ENCODE results near the gene FAM8A1. TPM values are rescaled to one million over a fixed set of nuclear protein-coding genes. Genes with fewer than 3 reads are reported as not detected.

The FAM8A1 gene, protein sequence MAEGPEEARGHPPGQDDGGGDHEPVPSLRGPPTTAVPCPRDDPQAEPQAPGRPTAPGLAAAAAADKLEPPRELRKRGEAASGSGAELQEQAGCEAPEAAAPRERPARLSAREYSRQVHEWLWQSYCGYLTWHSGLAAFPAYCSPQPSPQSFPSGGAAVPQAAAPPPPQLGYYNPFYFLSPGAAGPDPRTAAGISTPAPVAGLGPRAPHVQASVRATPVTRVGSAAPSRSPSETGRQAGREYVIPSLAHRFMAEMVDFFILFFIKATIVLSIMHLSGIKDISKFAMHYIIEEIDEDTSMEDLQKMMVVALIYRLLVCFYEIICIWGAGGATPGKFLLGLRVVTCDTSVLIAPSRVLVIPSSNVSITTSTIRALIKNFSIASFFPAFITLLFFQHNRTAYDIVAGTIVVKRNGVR
- total RNA-seq (2014; rRNA removed) (8.5 and 9.0 TPM in 2 replicates), Bru-seq, nascent RNA (percentile 58 among the genes with signal in this experiment), BruChase-seq, experiment 1, labeled RNA remaining after a 6-hour chase (percentile 87 among the genes with signal in this experiment), BruChase-seq, experiment 2, labeled RNA remaining after a 2-hour chase (percentile 81 among the genes with signal in this experiment)
- long read RNA-seq, full-length matches to known transcripts = 86 of 92 reads
- long read RNA-seq, partial matches to known transcripts = 3 of 92 reads
- long read RNA-seq, other reads (novel, unspliced or antisense) = 3 of 92 reads

DNA sequence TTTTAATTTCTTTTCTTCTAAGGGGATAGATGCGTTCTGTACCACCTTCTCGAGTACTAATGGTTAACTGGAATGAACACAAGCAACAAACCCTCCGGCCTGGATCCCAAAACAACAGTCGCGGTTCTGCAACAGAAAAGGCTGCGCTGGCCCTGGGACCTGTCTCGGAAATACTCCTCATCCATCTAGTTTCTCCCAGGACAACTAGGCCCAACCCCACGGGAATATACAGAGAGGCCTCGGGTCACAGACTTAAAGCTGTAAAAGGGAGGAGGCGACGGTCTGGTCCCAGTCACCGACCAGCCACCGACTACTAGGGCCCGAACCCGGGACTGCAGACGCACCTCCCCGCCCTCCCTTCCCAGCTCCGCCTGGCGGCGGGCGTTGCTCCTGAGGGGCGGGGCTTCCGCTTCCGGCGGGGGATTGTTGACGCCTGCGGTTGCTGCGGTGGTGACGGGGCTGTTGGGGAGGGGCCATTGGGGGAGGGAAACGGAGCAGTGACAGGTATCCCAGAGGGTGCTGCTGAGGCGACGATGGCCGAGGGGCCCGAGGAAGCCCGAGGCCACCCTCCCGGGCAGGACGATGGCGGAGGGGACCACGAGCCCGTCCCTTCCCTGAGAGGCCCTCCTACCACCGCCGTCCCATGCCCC, at the start of gene FAM8A1:
Gene FAM8A1, plus strand, starts transcription at position 426 of the 650 bp plus-strand sequence. Its CDS starts 108 bp downstream, at position 534.
- peak; percentile 94 for DNase-seq
- POLR2A ChIA-PET (ENCODE audit: unreplicated experiment) = interaction anchor here (0.6 to 0.7 kb wide), 4 partner anchors 11 to 855 kb away, joined by 3 to 21 read pairs (median 8); no protein-coding TSS in a partner anchor
- peak; percentile 88 for ATAC-seq

DNA sequence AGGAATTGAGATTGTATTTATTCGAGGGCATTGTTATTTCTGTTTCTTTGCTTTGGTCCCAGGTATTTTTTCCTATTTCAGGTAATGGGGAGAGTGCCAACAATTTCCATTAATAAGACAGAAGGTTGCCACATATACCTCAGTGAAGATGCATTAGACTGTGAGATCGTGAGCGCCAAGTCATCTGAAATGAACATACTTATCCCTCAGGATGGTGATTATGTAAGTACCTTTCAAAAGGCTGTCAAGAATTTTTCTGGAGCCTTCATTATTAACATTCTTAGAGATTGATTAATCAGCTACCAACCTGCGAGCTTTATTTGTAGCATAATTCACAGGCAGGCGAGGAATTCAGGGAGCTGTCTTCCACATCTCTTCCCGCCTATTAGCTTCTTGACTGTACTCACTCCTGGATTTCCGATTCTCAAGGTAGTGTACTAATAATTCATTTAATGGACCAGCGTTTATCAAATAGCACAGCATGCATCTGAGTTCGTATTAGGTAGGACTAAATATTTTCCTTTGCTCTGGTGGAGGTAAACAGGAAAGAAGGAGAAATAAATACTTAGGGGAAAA, 48.6 kb upstream of the FAM8A1 start:
- Histone ChIP-seq H3F3A (ENCODE audit: low read length, unreplicated experiment) (no peaks in the 10 kb centered on the region), H3K36me3 (ENCODE audit: low read depth, low read length) (peaks cover 12% of the 10 kb centered on the region; the same call in 1 of the 2 replicates), H2AFZ (ENCODE audit: low read length) (no peak overlapping the region), H3K4me1 (ENCODE audit: insufficient read depth, low read length) (no peaks in the 10 kb centered on the region), H3K27me3 (ENCODE audit: low read length) (no peaks in the 10 kb centered on the region), H3K79me2 (ENCODE audit: low read length) (no peaks in the 10 kb centered on the region), H3K9me2 (replicated peaks; ENCODE audit: low read length) (no peaks in the 10 kb centered on the region), H4K20me1 (ENCODE audit: low read length) (no peaks in the 10 kb centered on the region), H3K4me3 (ENCODE audit: low read length) (no peak overlapping the region), H3K4me2 (ENCODE audit: low read length) (no peak overlapping the region), H3K9me3 (ENCODE audit: low read length) (no peaks in the 10 kb centered on the region), H3K9ac (ENCODE audit: low read length) (no peak overlapping the region), H3K27ac (ENCODE audit: low read length) (no peak overlapping the region)
- ChIA-PET CTCF (no interaction called here), POLR2A (ENCODE audit: unreplicated experiment) (no interaction called here)
- no TSS peak for BruUV-seq (replicated peaks)
- TF ChIP-seq EZH2phosphoT487 (IDR thresholded peaks at IDR 0.05; ENCODE audit: borderline replicate concordance, low read length) (no peak), EZH2 (IDR thresholded peaks at IDR 0.05; ENCODE audit: low read length, unreplicated experiment) (no peak)
- TF ChIP-seq, protein P1, sequence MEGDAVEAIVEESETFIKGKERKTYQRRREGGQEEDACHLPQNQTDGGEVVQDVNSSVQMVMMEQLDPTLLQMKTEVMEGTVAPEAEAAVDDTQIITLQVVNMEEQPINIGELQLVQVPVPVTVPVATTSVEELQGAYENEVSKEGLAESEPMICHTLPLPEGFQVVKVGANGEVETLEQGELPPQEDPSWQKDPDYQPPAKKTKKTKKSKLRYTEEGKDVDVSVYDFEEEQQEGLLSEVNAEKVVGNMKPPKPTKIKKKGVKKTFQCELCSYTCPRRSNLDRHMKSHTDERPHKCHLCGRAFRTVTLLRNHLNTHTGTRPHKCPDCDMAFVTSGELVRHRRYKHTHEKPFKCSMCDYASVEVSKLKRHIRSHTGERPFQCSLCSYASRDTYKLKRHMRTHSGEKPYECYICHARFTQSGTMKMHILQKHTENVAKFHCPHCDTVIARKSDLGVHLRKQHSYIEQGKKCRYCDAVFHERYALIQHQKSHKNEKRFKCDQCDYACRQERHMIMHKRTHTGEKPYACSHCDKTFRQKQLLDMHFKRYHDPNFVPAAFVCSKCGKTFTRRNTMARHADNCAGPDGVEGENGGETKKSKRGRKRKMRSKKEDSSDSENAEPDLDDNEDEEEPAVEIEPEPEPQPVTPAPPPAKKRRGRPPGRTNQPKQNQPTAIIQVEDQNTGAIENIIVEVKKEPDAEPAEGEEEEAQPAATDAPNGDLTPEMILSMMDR (conservative IDR thresholded peaks at IDR 0.05; ENCODE audit: low read depth, low read length) = no peak
- ATAC-seq (no peak), DNase-seq (no peak)
- intact Hi-C loops (cut with micrococcal nuclease) = no loop called here

More for the DNA sequence above, at the start of gene FAM8A1:
- H3K79me2 ChIP-seq (ENCODE audit: low read length) = peaks cover 14% of the 10 kb centered on the region
- intact Hi-C loops (cut with micrococcal nuclease) = loop anchor here (1.0 to 5.0 kb wide), 2 partner anchors 105 to 202 kb away; no protein-coding TSS in a partner anchor
- TSS peak; percentile 96 for BruUV-seq (replicated peaks)
- H3K9me3 ChIP-seq (ENCODE audit: low read length) = no peaks in the 10 kb centered on the region
- no peaks in the 10 kb centered on the region for H3K36me3 ChIP-seq (ENCODE audit: low read depth, low read length)
- H3K4me3 ChIP-seq (ENCODE audit: low read length) = peak within 1 kb of the TSS; percentile 71
- no peak for TF ChIP-seq EZH2phosphoT487 (IDR thresholded peaks at IDR 0.05; ENCODE audit: borderline replicate concordance, low read length)
- TF ChIP-seq, protein P1 (conservative IDR thresholded peaks at IDR 0.05; ENCODE audit: low read depth, low read length) = 0 out of 2 replicates have a peak, but pooled peaks have one; percentile 19
- TF ChIP-seq EZH2 (IDR thresholded peaks at IDR 0.05; ENCODE audit: low read length, unreplicated experiment) = no peak
- H4K20me1 ChIP-seq (ENCODE audit: low read length) = no peaks in the 10 kb centered on the region
- no peak within 1 kb of the TSS for H3K27ac ChIP-seq (ENCODE audit: low read length)
- H3F3A ChIP-seq (ENCODE audit: low read length, unreplicated experiment) = no peaks in the 10 kb centered on the region
- H2AFZ ChIP-seq (ENCODE audit: low read length) = peak within 1 kb of the TSS; percentile 79
- no peaks in the 10 kb centered on the region for H3K9me2 ChIP-seq (replicated peaks; ENCODE audit: low read length)
- CTCF ChIA-PET = interaction anchor here (0.6 to 1.6 kb wide), 3 partner anchors 11 to 209 kb away, joined by 7 to 23 read pairs (median 12); no protein-coding TSS in a partner anchor
- peak within 1 kb of the TSS; percentile 93 for H3K4me2 ChIP-seq (ENCODE audit: low read length)
- H3K27me3 ChIP-seq (ENCODE audit: low read length) = no peaks in the 10 kb centered on the region
- peak within 1 kb of the TSS; percentile 71 for H3K9ac ChIP-seq (ENCODE audit: low read length)
- peaks cover 9% of the 10 kb centered on the region; the same call in 1 of the 2 replicates for H3K4me1 ChIP-seq (ENCODE audit: insufficient read depth, low read length)

All from PC-3 (cell line).